HG02943 (cell line): Measurements from ENCODE around the gene SLC9A9.

Source experiments
- ATAC-seq: cut with Tn5 transposase; IDR thresholded peaks from one replicate; pipeline ENCODE4 v1.9.1; 2021; ENCODE audit warnings: mild to moderate bottlenecking, low read depth, moderate library complexity; ENCODE audit not compliant: unreplicated experiment

SLC9A9 gene

GRCh38 chr3:143348486-143349327, 499.6 kb downstream of the SLC9A9 start:
- ATAC-seq = no peak

- ATAC-seq = no peak
Observed at GRCh38 chr3:143344516-143345165, 503.6 kb downstream of the SLC9A9 start.

- ATAC-seq = no peak
Observed at GRCh38 chr3:143343944-143344343, 504.3 kb downstream of the SLC9A9 start.

GRCh38 chr3:143343031-143343430, 505.2 kb downstream of the SLC9A9 start:
- no peak for ATAC-seq

GRCh38 chr3:143339451-143339850, 508.8 kb downstream of the SLC9A9 start:
- no peak for ATAC-seq

- no peak for ATAC-seq
Observed at GRCh38 chr3:143337387-143337786, 510.9 kb downstream of the SLC9A9 start.

GRCh38 chr3:143334231-143334630, 514.0 kb downstream of the SLC9A9 start:
- ATAC-seq = no peak

GRCh38 chr3:143333367-143333766, 514.9 kb downstream of the SLC9A9 start:
- no peak for ATAC-seq

- no peak for ATAC-seq
Observed at GRCh38 chr3:143332026-143332425, 516.2 kb downstream of the SLC9A9 start.

- no peak for ATAC-seq
Observed at GRCh38 chr3:143331350-143331749, 516.9 kb downstream of the SLC9A9 start.

GRCh38 chr3:143330296-143330868, 517.9 kb downstream of the SLC9A9 start:
- no peak for ATAC-seq

- ATAC-seq = no peak
Observed at GRCh38 chr3:143329567-143330211, 518.6 kb downstream of the SLC9A9 start.

- ATAC-seq = no peak
Observed at GRCh38 chr3:143328451-143328850, 519.8 kb downstream of the SLC9A9 start.

- ATAC-seq = no peak
Observed at GRCh38 chr3:143326983-143327778, 521.1 kb downstream of the SLC9A9 start.

- ATAC-seq = no peak
Observed at GRCh38 chr3:143321058-143321769, 527.1 kb downstream of the SLC9A9 start.

GRCh38 chr3:143315766-143316165, 532.5 kb downstream of the SLC9A9 start:
- no peak for ATAC-seq

- no peak for ATAC-seq
Observed at GRCh38 chr3:143314251-143315093, 533.8 kb downstream of the SLC9A9 start.

GRCh38 chr3:143313893-143314188, 534.4 kb downstream of the SLC9A9 start:
- no peak for ATAC-seq
